Psoas muscle (tissue), 8 donors: ENCODE data around the gene CKAP5. TPM values are rescaled to one million over a fixed set of nuclear protein-coding genes. Genes with fewer than 3 reads are reported as not detected.
A peak's percentile ranks its signal among the peaks of the same experiment; 100 is the strongest.

Experiments used
- ATAC-seq, 4 donors: fragments of 200-7000 bp; cut with Tn5 transposase; one replicate each; pipeline ENCODE4 v1.9.1; 2020; ENCODE audit warnings: moderate library complexity in 3 of 4, mild to moderate bottlenecking in 2 of 4
- DNase-seq, 2 donors: peaks; one replicate each; pipeline ENCODE4 v3.0.0-alpha.2; 2020
- H3K27ac ChIP-seq: fragments of 200-600 bp; one replicate; pipeline ENCODE4 v1.8.0; 2022
- H3K27me3 ChIP-seq, 3 donors: fragments of 200-600 bp in 1 of 3; one replicate each; pipeline versions ENCODE4 v1.6.1 to v1.8.0; 2013 to 2022; ENCODE audit warnings: low read length in 2 of 3, mild to moderate bottlenecking in 2 of 3, moderate library complexity in 1 of 3; ENCODE audit not compliant: insufficient read depth in 3 of 3
- H3K36me3 ChIP-seq, 2 donors: fragments of 200-600 bp in 1 of 2; one replicate each; pipeline versions ENCODE4 v1.6.1 to v1.8.0; 2013 to 2022; ENCODE audit warnings: low read depth in 1 of 2, mild to moderate bottlenecking in 1 of 2, moderate library complexity in 1 of 2; ENCODE audit not compliant: insufficient read depth in 1 of 2
- H3K4me1 ChIP-seq: fragments of 200-600 bp; one replicate; pipeline ENCODE4 v1.8.0; 2022
- H3K4me3 ChIP-seq: fragments of 200-600 bp; one replicate; pipeline ENCODE4 v1.8.0; 2022; ENCODE audit warnings: mild to moderate bottlenecking
- H3K9me3 ChIP-seq: fragments of 200-600 bp; one replicate; pipeline ENCODE4 v1.8.0; 2022
- CTCF ChIP-seq: fragments of 200-600 bp; IDR thresholded peaks from one replicate; pipeline ENCODE4 v1.8.0; 2022; ENCODE audit warnings: antibody characterized with exemption
- WGBS, 3 donors: extraction: QIAGEN DNeasy Blood & Tissue Kit; methylation state at CpG; one replicate each; pipeline versions ENCODE4 v1.1.6 to v1.1.7; 2013; 5-methylcytosine and 5-hydroxymethylcytosine counted together
- intact Hi-C, 2 donors: fragments of 100-400 bp; cut with DNase I; formaldehyde crosslinking; loops; one replicate each; pipeline versions ENCODE4 v1.11.0 to v1.14.2; 2022
- polyA plus RNA-seq, 3 donors: library from polyadenylated mRNA; stranded (reverse); fragments of 200-250 nt; gene quantifications; one replicate each; pipeline ENCODE4 v1.2.3, GENCODE V29; 2013
- total RNA-seq, 4 donors: library from RNA; stranded (reverse); fragmentation: NEBNext Ultra II Directional in 2 of 4; extraction: Animal tissue kit (Norgen Biotek cat#: 25700) in 2 of 4; gene quantifications; one replicate each; pipeline versions ENCODE4 v1.2.1 to v1.2.4, GENCODE V29; 2021 to 2023
- donor health status: healthy with polysubstance abuse.
- donor health status: DM: no; HTN: no; CAD: no; lungs with moderate emphysema.
- donor health status: Bipolar disorder and iron deficiency.
- donor health status: healthy.
- donor health status: DM: yes; HTN: yes; CAD: no.
- donor health status: DM: no; HTN: no; CAD: no.
- donor health status: DM: no; HTN: no; CAD: no.
- donor health status: DM: yes; HTN: yes; CAD: no.

Gene CKAP5
- total and polyA plus RNA-seq, 7 donors = 21.0 to 160 (median 86.4) TPM

GRCh38 chr11:46834821-46835220, 11.3 kb downstream of the CKAP5 start:
- Histone ChIP-seq H3K4me3 (no peak overlapping the region), H3K4me1 (peaks cover 4% of the 10 kb centered on the region), H3K27ac (no peak overlapping the region), H3K27me3 (no peaks in the 10 kb centered on the region), H3K9me3 (no peaks in the 10 kb centered on the region), H3K36me3 (no peaks in the 10 kb centered on the region)
- intact Hi-C loops = no loop called here
- ATAC-seq (no peak), DNase-seq (no peak)
- 92 to 94% (median 92%) methylated on average over 4 of the region's 4 CpGs for WGBS, 3 donors
- TF ChIP-seq CTCF = no peak

- intact Hi-C loops = no loop called here
- Histone ChIP-seq H3K27me3 (no peaks in the 10 kb centered on the region), H3K36me3 (no peaks in the 10 kb centered on the region), H3K9me3 (no peaks in the 10 kb centered on the region), H3K27ac (no peak overlapping the region), H3K4me3 (no peak overlapping the region), H3K4me1 (peaks cover 1% of the 10 kb centered on the region)
- 81 to 91% (median 85%) methylated on average over 5 of the region's 5 CpGs for WGBS, 3 donors
- TF ChIP-seq CTCF = no peak
- ATAC-seq (peak in 1 of 4 donors; percentile 32), DNase-seq (no peak)
Measured at GRCh38 chr11:46832511-46833214, 13.4 kb downstream of the CKAP5 start.

- Histone ChIP-seq H3K4me3 (no peak overlapping the region), H3K9me3 (no peaks in the 10 kb centered on the region), H3K4me1 (peaks cover 32% of the 10 kb centered on the region), H3K36me3 (no peaks in the 10 kb centered on the region), H3K27me3 (no peaks in the 10 kb centered on the region), H3K27ac (peak overlapping the region; percentile 12)
- intact Hi-C loops = loop anchor here in 1 of 2 donors (2.0 kb wide), 1 partner anchor 19 kb away; the partner anchor contains the start of gene CKAP5
- DNase-seq (no peak), ATAC-seq (no peak)
- no peak for TF ChIP-seq CTCF
- WGBS, 3 donors = 52 to 88% (median 75%) methylated on average over 1 of the region's 1 CpG
Measured at GRCh38 chr11:46827995-46828394, 18.1 kb downstream of the CKAP5 start.

GRCh38 chr11:46826310-46827044, 19.6 kb downstream of the CKAP5 start:
- H3K36me3 ChIP-seq = no peaks in the 10 kb centered on the region
- H3K9me3 ChIP-seq = no peaks in the 10 kb centered on the region
- TF ChIP-seq CTCF = no peak
- no peaks in the 10 kb centered on the region for H3K27me3 ChIP-seq
- H3K27ac ChIP-seq = peak overlapping the region; percentile 80
- H3K4me3 ChIP-seq = peak overlapping the region; percentile 80
- H3K4me1 ChIP-seq = peaks cover 32% of the 10 kb centered on the region
- 0 to 2% (median 2%) methylated on average over 26 to 32 of the region's 32 CpGs for WGBS, 3 donors
- ATAC-seq (peak; percentile 96 to 99 (median 98)), DNase-seq (peak; percentile 89 to 91)
- intact Hi-C loops = loop anchor here in 1 of 2 donors (2.0 kb wide), 1 partner anchor 20 kb away; the partner anchor contains the start of gene CKAP5
